GM19328 (cell line): ENCODE results near the gene NAIF1.

Experiments used
- ATAC-seq: cut with Tn5 transposase; IDR thresholded peaks from one replicate; pipeline ENCODE4 v1.9.1; 2021; ENCODE audit warnings: mild to moderate bottlenecking, moderate library complexity; ENCODE audit not compliant: unreplicated experiment

Gene NAIF1

DNA sequence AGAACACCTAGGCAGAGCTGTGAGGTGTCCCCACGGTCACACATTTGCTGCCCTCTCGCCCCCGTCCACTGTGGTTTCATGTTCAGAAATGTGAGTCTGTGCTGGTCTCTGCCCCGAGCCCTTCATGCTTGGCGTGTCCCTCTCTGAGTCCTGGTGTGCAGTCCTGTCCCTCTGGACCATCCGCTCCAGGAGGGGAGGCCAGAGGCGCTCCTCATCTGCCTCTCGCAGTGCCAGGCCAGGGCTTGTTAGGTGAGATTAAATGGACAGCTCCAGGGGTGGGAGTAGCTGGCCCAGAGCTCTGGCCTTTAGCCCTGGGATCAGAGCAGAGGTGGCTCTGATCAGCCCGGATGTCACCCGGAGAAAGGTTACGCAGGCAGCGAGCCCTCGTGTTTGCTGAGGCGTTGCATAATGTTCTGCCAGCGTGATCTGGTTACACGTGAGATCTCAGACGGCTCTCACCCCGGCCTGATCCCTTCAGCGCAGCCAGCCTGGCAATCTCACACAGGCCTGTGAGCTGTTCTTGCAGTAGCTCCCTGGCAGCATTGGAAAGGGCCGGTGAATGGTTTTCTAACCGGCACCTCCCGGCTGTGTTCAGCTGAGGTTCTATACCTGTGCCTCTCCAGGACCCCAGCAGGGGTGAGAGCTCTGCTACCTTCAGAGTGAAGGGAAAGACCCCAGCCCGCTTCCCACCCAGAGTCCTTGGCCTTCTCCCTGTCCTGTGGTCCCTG, 35.9 kb upstream of the NAIF1 start:
- ATAC-seq: no peak

- ATAC-seq: no peak
Measured at GRCh38 chr9:128102196-128102595, 35.1 kb upstream of the NAIF1 start.

DNA sequence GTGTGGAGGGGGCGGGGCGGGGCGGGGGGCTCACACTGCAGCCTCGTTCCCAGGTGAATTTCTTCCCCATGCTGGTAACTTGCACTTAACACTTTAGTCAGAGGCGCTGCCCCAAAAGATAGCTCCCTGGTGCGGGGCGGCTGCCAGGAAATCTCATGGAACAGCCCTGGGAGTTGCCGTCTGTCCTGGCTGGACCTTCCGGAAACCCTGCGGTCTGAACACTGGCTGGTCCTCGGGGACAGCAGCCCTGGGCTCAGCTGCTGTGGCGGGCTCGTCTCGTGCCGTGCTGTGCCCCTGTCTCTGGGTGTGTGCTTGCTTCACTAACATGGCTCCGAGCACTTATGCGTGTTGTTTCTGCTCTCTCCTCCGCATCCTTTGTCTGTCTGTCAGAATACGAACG, 34.6 kb upstream of the NAIF1 start:
- no peak for ATAC-seq

- no peak for ATAC-seq
Measured at GRCh38 chr9:128101231-128101661, 34.1 kb upstream of the NAIF1 start.

GRCh38 chr9:128100581-128100980, 33.5 kb upstream of the NAIF1 start:
- no peak for ATAC-seq

DNA sequence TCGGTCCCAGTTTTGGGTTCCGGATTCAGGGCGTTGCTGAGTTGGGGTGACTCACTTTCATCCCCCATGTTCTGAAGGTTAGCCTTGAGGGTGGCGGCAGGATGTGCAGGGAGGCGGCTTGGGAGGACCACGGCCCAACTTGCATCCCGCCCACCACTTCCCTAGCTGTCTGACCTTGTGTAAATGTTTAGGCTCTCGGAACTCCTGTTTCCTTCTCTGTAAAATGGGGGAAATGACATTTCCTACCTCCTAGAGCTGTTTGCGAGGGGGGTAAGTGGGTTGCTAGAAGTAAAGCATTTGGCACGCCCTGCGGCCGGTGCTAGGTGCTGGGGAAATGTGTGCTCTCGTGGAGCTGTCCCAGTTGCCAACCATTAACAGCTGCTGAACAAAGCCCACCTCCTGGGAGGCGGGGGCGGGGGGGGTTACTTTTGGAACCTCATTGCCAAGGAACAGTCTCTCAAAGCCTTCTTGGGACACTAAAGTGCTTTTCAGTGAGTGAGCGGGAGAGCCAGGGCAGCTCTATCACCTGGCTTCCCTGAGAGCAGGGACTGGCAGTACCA, 32.9 kb upstream of the NAIF1 start:
- no peak for ATAC-seq

GRCh38 chr9:128099231-128099931, 32.3 kb upstream of the NAIF1 start:
- ATAC-seq: no peak

DNA sequence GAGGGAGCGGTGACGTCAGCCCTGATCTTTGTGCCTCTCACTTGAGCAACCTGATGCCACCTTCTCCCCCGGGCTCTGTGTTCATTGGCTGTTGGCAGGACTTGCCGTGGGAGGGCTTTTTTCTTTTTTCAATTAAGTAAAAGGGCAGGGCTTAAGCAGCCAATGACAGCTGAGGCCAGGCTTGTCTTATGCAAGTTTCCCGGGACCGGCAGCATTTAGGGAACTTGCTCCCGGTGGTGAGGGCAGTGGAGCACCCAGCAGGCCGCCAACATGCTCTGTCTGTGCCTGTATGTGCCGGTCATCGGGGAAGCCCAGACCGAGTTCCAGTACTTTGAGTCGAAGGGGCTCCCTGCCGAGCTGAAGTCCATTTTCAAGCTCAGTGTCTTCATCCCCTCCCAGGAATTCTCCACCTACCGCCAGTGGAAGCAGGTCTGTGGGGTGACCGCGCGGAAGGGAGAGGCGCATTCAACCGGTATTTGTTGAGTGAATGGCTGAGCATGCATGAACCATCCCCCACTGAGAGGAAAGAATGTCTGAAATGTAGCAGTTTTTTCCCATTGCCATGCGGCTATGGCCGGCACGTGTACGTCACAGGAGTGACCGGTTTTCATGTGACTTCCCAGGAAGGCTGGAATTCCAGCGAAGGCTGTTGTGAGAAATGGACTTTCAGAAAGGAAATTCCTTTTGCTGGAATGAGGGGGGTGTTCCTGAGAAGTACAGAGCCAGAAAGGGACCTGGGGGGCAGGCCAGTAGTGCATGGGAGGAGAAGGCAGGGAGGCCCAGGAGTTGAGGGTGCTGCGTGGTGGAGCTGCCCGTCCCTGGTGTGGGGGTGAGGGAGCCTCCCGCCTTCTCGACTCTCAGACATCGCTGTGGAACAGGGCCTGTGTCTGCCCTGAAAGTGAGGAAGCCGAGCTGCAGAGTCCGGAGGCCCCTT, 31.4 kb upstream of the NAIF1 start:
- no peak for ATAC-seq

DNA sequence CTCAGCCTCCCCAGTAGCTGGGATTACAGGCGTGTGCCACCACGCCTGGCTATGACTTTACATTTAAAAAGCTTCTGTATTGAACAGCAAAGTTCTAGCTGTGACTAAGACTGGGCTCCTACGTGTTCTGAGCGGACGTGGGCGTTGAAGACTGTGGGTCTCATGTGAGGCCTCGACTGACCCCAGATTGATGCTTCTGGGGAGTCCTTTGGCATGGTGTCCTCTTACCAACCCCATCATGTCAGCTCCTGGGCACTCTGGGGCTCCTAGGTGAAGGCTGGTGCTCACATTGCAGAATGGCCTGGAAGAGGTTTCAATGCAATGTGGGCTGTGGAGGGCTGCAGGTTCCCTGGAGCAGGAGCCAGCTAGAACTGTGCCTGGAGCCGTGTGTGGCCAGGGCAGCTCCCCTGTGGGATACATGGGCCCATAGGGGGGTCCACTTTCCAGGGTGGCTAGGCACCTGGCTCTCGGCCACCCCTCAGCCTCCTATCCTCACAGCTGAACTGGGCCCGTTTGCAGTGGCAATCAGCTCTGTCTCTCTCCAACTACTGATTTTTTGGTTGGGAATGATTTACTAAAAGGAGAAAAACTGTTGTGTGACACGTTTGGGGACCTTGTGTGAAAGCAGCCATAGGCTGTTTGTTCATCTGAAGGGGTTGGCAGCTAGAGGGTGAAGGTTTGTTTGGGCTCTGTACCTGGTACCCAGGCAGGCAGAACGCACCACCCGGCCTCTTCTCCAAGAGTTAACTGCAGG, 30.6 kb upstream of the NAIF1 start:
- no peak for ATAC-seq

DNA sequence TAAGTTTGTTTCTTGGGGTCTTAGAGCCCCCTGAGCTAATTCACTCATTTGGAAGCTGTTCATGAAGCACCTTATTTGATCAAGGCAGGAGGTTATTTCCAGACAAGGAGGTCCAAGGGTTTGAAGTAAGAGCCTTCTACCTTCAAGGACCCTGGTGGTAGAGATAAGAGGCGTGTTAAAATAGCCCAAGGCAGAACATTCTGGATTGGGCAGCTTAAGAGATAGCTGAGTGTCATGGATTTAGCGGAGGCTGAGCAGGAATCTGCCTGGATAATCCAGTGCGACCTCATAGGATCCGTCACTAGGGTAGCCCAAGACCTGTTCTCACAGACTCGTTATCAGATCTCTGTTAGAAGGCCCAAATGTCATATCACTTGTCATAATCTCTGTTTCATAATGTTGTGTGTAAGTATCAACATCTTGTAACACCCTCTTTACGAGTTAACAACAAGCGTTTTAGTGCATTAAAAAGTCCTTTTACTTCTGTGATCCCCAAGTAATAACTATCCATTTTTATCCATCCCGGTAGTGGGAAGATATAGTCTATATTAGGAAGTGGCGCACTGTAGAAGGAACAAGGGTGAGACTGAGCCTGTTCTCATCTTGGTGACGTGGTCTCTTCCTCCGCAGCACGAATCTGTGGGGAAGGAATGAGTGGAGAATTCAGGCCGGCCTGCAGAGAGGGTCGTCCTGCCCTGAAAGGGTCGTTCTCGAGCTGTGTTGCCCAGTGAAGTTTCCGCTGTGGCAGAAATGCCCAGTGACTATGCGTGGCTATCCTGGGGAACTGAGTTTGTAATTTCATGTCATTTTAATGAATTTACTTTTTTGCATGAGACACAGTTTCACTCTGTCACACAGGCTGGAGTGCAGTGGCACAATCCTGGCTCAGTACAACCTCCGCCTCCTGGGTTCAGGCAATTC, 29.8 kb upstream of the NAIF1 start:
- no peak for ATAC-seq

DNA sequence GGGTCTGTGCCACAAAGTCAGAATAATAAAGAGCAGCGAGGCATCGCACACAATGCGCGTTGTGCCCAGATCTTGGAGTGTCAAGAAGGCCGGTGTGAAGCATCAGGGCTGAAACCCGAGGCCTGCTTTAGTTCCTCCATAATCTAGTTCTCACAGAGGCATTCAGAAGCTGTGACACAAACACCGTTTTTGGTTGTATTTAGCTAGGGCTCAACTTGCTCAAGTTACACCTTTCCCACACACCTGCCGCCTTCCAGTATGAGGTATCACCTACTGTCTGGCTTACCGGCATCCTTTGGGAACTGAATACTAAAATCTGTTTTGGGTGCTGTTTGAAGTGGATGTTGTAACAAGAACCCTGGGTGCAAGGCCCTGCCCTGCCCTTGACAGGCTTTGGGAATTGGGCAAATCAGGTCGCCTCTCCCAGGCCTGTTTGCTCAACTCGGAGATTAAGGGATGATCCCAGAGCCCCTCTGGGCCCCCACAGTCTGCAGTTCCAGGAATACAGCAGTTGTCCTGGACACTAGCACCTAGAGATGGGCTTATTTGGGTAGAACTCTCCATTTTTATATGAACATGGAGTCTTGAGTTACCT, 27.9 kb upstream of the NAIF1 start:
- no peak for ATAC-seq

DNA sequence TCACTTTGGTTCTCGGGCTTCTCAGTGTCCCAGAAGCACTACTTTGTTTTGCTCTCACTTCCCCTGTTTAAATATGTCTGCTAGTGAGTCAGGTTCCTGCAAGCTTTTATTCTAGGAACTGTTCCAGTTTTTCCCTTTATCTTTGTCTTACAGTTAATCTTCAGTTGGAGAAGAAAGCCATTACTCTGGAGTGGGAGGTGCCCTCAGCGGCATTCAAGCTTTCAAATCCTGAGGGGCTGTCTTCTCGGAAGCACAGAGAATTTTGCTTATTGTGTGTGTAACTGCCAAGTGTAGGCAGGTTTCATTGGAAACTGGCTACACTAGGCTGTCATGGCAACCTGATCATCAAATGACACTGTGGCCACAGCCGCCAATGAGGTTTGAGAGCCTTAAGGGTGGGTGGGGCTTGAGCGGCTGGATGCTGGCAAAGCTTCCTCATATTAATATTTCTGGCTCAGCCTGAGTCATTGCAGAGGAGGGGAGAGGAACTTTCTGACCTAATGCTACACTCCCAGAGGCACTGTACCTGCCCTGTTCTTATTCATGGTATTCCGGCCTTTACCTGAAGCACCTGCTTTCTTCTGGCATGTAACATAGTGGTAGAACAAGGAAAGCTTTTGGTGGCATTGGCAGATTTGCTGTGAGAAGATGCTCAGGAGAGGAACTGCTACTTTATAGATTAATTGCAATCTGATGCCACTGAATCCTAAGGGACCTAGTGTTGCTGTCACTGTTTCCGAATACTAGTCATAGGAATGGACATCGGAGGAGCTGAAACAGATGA, 27.2 kb upstream of the NAIF1 start:
- peak; percentile 82 for ATAC-seq

GRCh38 chr9:128093011-128093410, 25.9 kb upstream of the NAIF1 start:
- no peak for ATAC-seq

GRCh38 chr9:128092199-128092977, 25.3 kb upstream of the NAIF1 start:
- ATAC-seq: no peak

GRCh38 chr9:128091571-128091970, 24.5 kb upstream of the NAIF1 start:
- ATAC-seq: no peak

DNA sequence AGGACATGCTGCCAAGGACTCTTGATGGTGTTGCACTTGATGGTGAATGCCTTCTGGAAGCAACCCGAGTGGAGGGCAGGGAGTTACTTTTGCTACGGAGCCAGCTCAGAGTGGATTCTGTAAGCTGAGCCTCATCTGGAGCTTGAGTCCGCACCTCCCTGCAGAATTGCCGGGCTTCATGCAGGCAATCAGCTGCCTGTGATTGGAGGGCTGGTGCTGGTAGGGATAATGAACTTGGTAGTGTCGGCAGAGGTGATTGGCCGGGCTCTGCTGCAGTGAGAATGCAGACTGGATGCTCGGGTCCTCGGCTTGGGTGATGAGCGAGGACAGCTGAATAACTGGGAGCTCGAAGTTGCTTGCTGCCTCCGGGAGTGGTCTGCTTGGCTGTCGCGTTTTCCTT, 24.0 kb upstream of the NAIF1 start:
- no peak for ATAC-seq

GRCh38 chr9:128089299-128089698, 22.2 kb upstream of the NAIF1 start:
- ATAC-seq: no peak
